IMR-90 (cell line): ENCODE measurements around the gene SRGN. TPM values are rescaled to one million over a fixed set of nuclear protein-coding genes. Genes with fewer than 3 reads are reported as not detected.

ENCODE experiments used
- ATAC-seq: fragments of 200-7000 bp; cut with Tn5 transposase; 2 replicates; pipeline ENCODE4 v1.9.1; 2020; ENCODE audit warnings: low read depth, mild to moderate bottlenecking, moderate library complexity
- BruUV-seq: library from RNA; stranded (reverse); fragments of 400-500 nt; replicated peaks from 2 replicates; lab custom pipeline; 2021; lab: Mats Ljungman, UMichigan
- CTCF ChIA-PET: fragments of 300-600 bp; formaldehyde crosslinking; extraction: SDS; loops from one replicate; lab custom pipeline; 2021; ENCODE audit warnings: antibody characterized with exemption; lab: Yijun Ruan, JAX
- POLR2A ChIA-PET: fragments of 300-600 bp; sonication (Branson Sonifier 250); formaldehyde crosslinking; loops from one replicate; lab custom pipeline; 2022; ENCODE audit warnings: antibody characterized with exemption; ENCODE audit not compliant: unreplicated experiment; lab: Charles Lee
- DNase-seq: peaks from one replicate; pipeline ENCODE4 v3.0.0; 2013
- H2AFZ ChIP-seq: replicated peaks from 2 replicates; pipeline ENCODE3; 2013; ENCODE audit warnings: low read length, mild to moderate bottlenecking; ENCODE audit not compliant: poor library complexity
- H2AK5ac ChIP-seq: 2 replicates; pipeline ENCODE4 v1.6.1; 2013; ENCODE audit warnings: low read depth, low read length, inconsistent platforms
- H2AK9ac ChIP-seq: replicated peaks from 2 replicates; pipeline ENCODE3; 2013; ENCODE audit warnings: mild to moderate bottlenecking, low read depth, low read length, moderate library complexity; ENCODE audit not compliant: poor library complexity
- H2BK120ac ChIP-seq: 2 replicates; pipeline ENCODE4 v1.6.1; 2013; ENCODE audit warnings: low read depth, low read length, inconsistent platforms
- H2BK15ac ChIP-seq: 3 replicates; pipeline ENCODE4 v1.6.1; 2013; ENCODE audit warnings: low read depth, low read length, inconsistent platforms
- H2BK20ac ChIP-seq: 2 replicates; pipeline ENCODE4 v1.6.1; 2013; ENCODE audit warnings: low read depth, mild to moderate bottlenecking, inconsistent platforms, low read length, moderate library complexity
- H2BK5ac ChIP-seq: 2 replicates; pipeline ENCODE4 v1.6.1; 2013; ENCODE audit warnings: mild to moderate bottlenecking, low read depth, low read length, inconsistent platforms; ENCODE audit not compliant: poor library complexity, severe bottlenecking
- H3K14ac ChIP-seq: replicated peaks from 2 replicates; pipeline ENCODE4 v1.6.1; 2013; ENCODE audit warnings: low read depth, low read length, inconsistent platforms
- H3K18ac ChIP-seq: 2 replicates; pipeline ENCODE4 v1.6.1; 2013; ENCODE audit warnings: low read depth, low read length, control low read depth
- H3K23ac ChIP-seq: 2 replicates; pipeline ENCODE4 v1.6.1; 2013; ENCODE audit warnings: low read depth, low read length, inconsistent platforms
- H3K27ac ChIP-seq: 2 replicates; pipeline ENCODE4 v1.5.1; 2013; ENCODE audit warnings: mild to moderate bottlenecking, control low read depth, low read length; ENCODE audit not compliant: insufficient read depth
- H3K27me3 ChIP-seq: 2 replicates; pipeline ENCODE4 v1.6.1; 2013; ENCODE audit warnings: low read length; ENCODE audit not compliant: control insufficient read depth, insufficient read depth
- H3K36me3 ChIP-seq: 2 replicates; pipeline ENCODE4 v1.6.1; 2013; ENCODE audit warnings: low read length, mixed read lengths; ENCODE audit not compliant: control insufficient read depth, insufficient read depth
- H3K4ac ChIP-seq: 2 replicates; pipeline ENCODE4 v1.6.1; 2013; ENCODE audit warnings: low read depth, low read length, inconsistent platforms
- H3K4me1 ChIP-seq: 2 replicates; pipeline ENCODE4 v1.6.1; 2013; ENCODE audit warnings: low read length, mixed read lengths; ENCODE audit not compliant: control insufficient read depth, insufficient read depth
- H3K4me2 ChIP-seq: 2 replicates; pipeline ENCODE4 v1.6.1; 2013; ENCODE audit warnings: low read depth, mild to moderate bottlenecking, control low read depth, low read length, moderate library complexity
- H3K4me3 ChIP-seq: 2 replicates; pipeline ENCODE4 v1.5.1; 2013; ENCODE audit warnings: low read depth, mild to moderate bottlenecking, control low read depth, low read length, moderate library complexity; ENCODE audit not compliant: insufficient read depth
- H3K56ac ChIP-seq: 2 replicates; pipeline ENCODE4 v1.6.1; 2013; ENCODE audit warnings: low read length, inconsistent platforms; ENCODE audit not compliant: insufficient read depth; ENCODE audit errors: extremely low read depth
- H3K79me1 ChIP-seq, 2 experiments: 2 replicates each; pipeline ENCODE4 v1.6.1; 2013; ENCODE audit warnings: low read length in 2 of 2, inconsistent platforms in 1 of 2, low read depth in 1 of 2
- H3K9ac ChIP-seq: 2 replicates; pipeline ENCODE4 v1.6.1; 2013; ENCODE audit warnings: low read depth, low read length, control low read depth
- H3K9me1 ChIP-seq: 2 replicates; pipeline ENCODE4 v1.6.1; 2013; ENCODE audit warnings: low read length, inconsistent platforms; ENCODE audit not compliant: insufficient read depth
- H3K9me3 ChIP-seq: 2 replicates; pipeline ENCODE4 v1.6.1; 2013; ENCODE audit warnings: low read length; ENCODE audit not compliant: control insufficient read depth, insufficient read depth
- H4K20me1 ChIP-seq: 2 replicates; pipeline ENCODE4 v1.6.1; 2013; ENCODE audit warnings: low read length, inconsistent platforms; ENCODE audit not compliant: insufficient read depth
- H4K5ac ChIP-seq: 2 replicates; pipeline ENCODE4 v1.6.1; 2013; ENCODE audit warnings: mild to moderate bottlenecking, low read depth, low read length, control low read depth
- H4K8ac ChIP-seq, 2 experiments: 2 replicates each; pipeline ENCODE4 v1.6.1; 2013; ENCODE audit warnings: low read depth in 2 of 2, low read length in 2 of 2, control low read depth in 1 of 2, inconsistent platforms in 1 of 2
- H4K91ac ChIP-seq: 2 replicates; pipeline ENCODE4 v1.6.1; 2013; ENCODE audit warnings: low read depth, low read length, inconsistent platforms; ENCODE audit not compliant: insufficient read depth
- BHLHE40 ChIP-seq: fragments of 150-350 bp; IDR thresholded peaks from 2 replicates; pipeline ENCODE4 v1.6.1; 2016; ENCODE audit warnings: mild to moderate bottlenecking, low read depth, low read length
- CHD1 ChIP-seq: IDR thresholded peaks from 2 replicates; pipeline ENCODE4 v1.6.1; 2012; ENCODE audit warnings: low read depth, low read length, improper control_type of control experiment
- CTCF ChIP-seq: conservative IDR thresholded peaks from 2 replicates; pipeline ENCODE4 v1.5.1; 2012; ENCODE audit warnings: mild to moderate bottlenecking, low read depth, low read length, improper control_type of control experiment
- ELK1 ChIP-seq: fragments of 150-350 bp; IDR thresholded peaks from 2 replicates; pipeline ENCODE4 v1.6.1; 2016; ENCODE audit warnings: low read depth, mild to moderate bottlenecking, low read length, moderate library complexity, borderline replicate concordance
- MAZ ChIP-seq: IDR thresholded peaks from 2 replicates; pipeline ENCODE4 v1.6.1; 2012; ENCODE audit warnings: low read depth, mild to moderate bottlenecking, low read length, improper control_type of control experiment, moderate library complexity, borderline replicate concordance
- POLR2A ChIP-seq: IDR thresholded peaks from 2 replicates; pipeline ENCODE4 v1.6.1; 2012; ENCODE audit warnings: mild to moderate bottlenecking, low read depth, low read length
- RCOR1 ChIP-seq: IDR thresholded peaks from 2 replicates; pipeline ENCODE4 v1.6.1; 2012; ENCODE audit warnings: mild to moderate bottlenecking, low read length, improper control_type of control experiment; ENCODE audit not compliant: insufficient replicate concordance
- SMC3 ChIP-seq: fragments of 150-350 bp; IDR thresholded peaks from 2 replicates; pipeline ENCODE4 v1.6.1; 2016; ENCODE audit warnings: low read depth, mild to moderate bottlenecking, antibody characterized with exemption, low read length, moderate library complexity
- whole genome bisulfite sequencing, 2 experiments: methylation state at CpG; one replicate each; pipeline versions ENCODE4 v1.1.5 to v1.1.7; 2013; ENCODE audit warnings: missing lambda C conversion rate in 2 of 2; ENCODE audit not compliant: insufficient read length in 1 of 2; ENCODE audit errors: extremely low coverage in 2 of 2; 5-methylcytosine and 5-hydroxymethylcytosine counted together
- dilution Hi-C: fragments of 300-500 bp; cut with HindIII; formaldehyde crosslinking; loops from one replicate; pipeline ENCODE4 v1.14.3; 2018; ENCODE audit warnings: low sequenced_read_pairs; ENCODE audit not compliant: unreplicated experiment
- in situ Hi-C: fragments of 300-500 bp; cut with MboI; formaldehyde crosslinking; loops from 3 replicates; pipeline ENCODE4 v1.14.3; 2019; ENCODE audit warnings: low sequenced_read_pairs, inconsistent platforms, mixed read lengths
- intact Hi-C: fragments of 100-400 bp; cut with micrococcal nuclease; formaldehyde crosslinking; loops from 2 replicates; pipeline ENCODE4 v1.10.0; 2022
- polyA plus RNA-seq, 3 experiments: library from polyadenylated mRNA; depleted of rRNA; stranded (reverse); fragments of >200 nt; gene quantifications; 2 replicates each; pipeline ENCODE4 v1.2.3, GENCODE V29; 2012; ENCODE audit warnings: low replicate concordance in 1 of 3
- total RNA-seq: library from RNA; depleted of rRNA; stranded (reverse); fragments of >200 nt; gene quantifications from 2 replicates; pipeline ENCODE4 v1.2.3, GENCODE V29; 2012
- TF ChIP-seq, protein P1 (sequence below): fragments of 150-350 bp; IDR thresholded peaks from 2 replicates; pipeline ENCODE4 v1.6.1; 2017; ENCODE audit warnings: mild to moderate bottlenecking, antibody characterized with exemption, low read length, low read depth

The SRGN gene
- total and polyA plus RNA-seq, 2 of the 4 experiments (the other 2 are of a cell fraction) = 33.3 to 41.4 TPM

GRCh38 chr10:69078311-69078710 lies 9.6 kb upstream of the SRGN start:
- Histone ChIP-seq H2BK5ac (no peak overlapping the region), H3K23ac (no peak overlapping the region), H3K4me2 (no peak overlapping the region), H2AK5ac (no peak overlapping the region), H3K27me3 (no peaks in the 10 kb centered on the region), H3K56ac (no peak overlapping the region), H3K18ac (no peak overlapping the region), H2BK120ac (no peak overlapping the region), H3K4me3 (no peak overlapping the region), H2AK9ac (no peak overlapping the region), H4K8ac (no peak overlapping the region), H4K5ac (no peak overlapping the region), H3K27ac (no peak overlapping the region), H3K4me1 (no peaks in the 10 kb centered on the region), H3K14ac (no peak overlapping the region), H3K9ac (no peak overlapping the region), H4K20me1 (no peaks in the 10 kb centered on the region), H3K4ac (no peak overlapping the region), H4K91ac (no peak overlapping the region), H2BK15ac (no peak overlapping the region), H3K36me3 (no peaks in the 10 kb centered on the region), H3K9me3 (no peaks in the 10 kb centered on the region), H2AFZ (no peak overlapping the region), H3K9me1 (no peaks in the 10 kb centered on the region; the same call in none of the 2 replicates), H3K79me1 (no peaks in the 10 kb centered on the region), H2BK20ac (no peak overlapping the region)
- ChIA-PET POLR2A (no interaction called here), CTCF (no interaction called here)
- intact Hi-C loops (no loop called here), in situ Hi-C loops (no loop called here), dilution Hi-C loops (no loop called here)
- no TSS peak for BruUV-seq
- no CpG with 5 or more reads among the region's 2 CpGs for WGBS, 2 experiments
- no peak for DNase-seq
- TF ChIP-seq ELK1 = no peak
- TF ChIP-seq CHD1 = no peak
- no peak for TF ChIP-seq MAZ
- no peak for TF ChIP-seq RCOR1
- no peak for TF ChIP-seq CTCF
- TF ChIP-seq, protein P1, sequence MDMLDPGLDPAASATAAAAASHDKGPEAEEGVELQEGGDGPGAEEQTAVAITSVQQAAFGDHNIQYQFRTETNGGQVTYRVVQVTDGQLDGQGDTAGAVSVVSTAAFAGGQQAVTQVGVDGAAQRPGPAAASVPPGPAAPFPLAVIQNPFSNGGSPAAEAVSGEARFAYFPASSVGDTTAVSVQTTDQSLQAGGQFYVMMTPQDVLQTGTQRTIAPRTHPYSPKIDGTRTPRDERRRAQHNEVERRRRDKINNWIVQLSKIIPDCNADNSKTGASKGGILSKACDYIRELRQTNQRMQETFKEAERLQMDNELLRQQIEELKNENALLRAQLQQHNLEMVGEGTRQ = no peak
- TF ChIP-seq SMC3 = no peak
- TF ChIP-seq POLR2A = no peak
- TF ChIP-seq BHLHE40 = no peak
- ATAC-seq = no peak
